Ovary (tissue), 9 donors: ENCODE results near the gene IFT81. TPM values are rescaled to one million over a fixed set of nuclear protein-coding genes. Genes with fewer than 3 reads are reported as not detected.
A peak's percentile ranks its signal among the peaks of the same experiment; 100 is the strongest.

Experiments used
- DNase-seq, 5 donors: peaks; one replicate each; pipeline ENCODE4 v3.0.0-alpha.2; 2019 to 2020
- H3K27ac ChIP-seq, 2 donors: fragments of 200-600 bp; one replicate each; pipeline versions ENCODE4 v1.5.1 to v1.8.0; 2019 to 2022
- H3K27me3 ChIP-seq: fragments of 200-600 bp; one replicate; pipeline ENCODE4 v1.8.0; 2022
- H3K36me3 ChIP-seq: fragments of 200-600 bp; sonication (generic); one replicate; pipeline ENCODE4 v1.5.1; 2019
- H3K4me1 ChIP-seq: one replicate; pipeline ENCODE4 v1.8.1; 2013; ENCODE audit warnings: mild to moderate bottlenecking, moderate library complexity; ENCODE audit not compliant: insufficient read depth
- H3K4me3 ChIP-seq: fragments of 200-600 bp; sonication (generic); one replicate; pipeline ENCODE4 v1.5.1; 2017
- H3K9me3 ChIP-seq, 2 donors: fragments of 200-600 bp in 1 of 2; sonication (generic) in 1 of 2; one replicate each; pipeline versions ENCODE4 v1.5.1 to v1.8.1; 2013 to 2019; ENCODE audit warnings: mild to moderate bottlenecking in 1 of 2, moderate library complexity in 1 of 2
- CTCF ChIP-seq, 3 donors: fragments of 450-650 bp in 2 of 3; fragments of 200-600 bp in 1 of 3; IDR thresholded peaks; one replicate each; pipeline versions ENCODE4 v1.5.1 to v1.8.0; 2016 to 2022; ENCODE audit warnings: antibody characterized with exemption in 3 of 3, mild to moderate bottlenecking in 1 of 3
- EP300 ChIP-seq: sonication (generic); formaldehyde crosslinking; IDR thresholded peaks from one replicate; pipeline ENCODE4 v1.6.1; 2017; ENCODE audit warnings: antibody characterized with exemption
- POLR2A ChIP-seq: fragments of 450-650 bp; IDR thresholded peaks from one replicate; pipeline ENCODE4 v1.6.1; 2017; ENCODE audit warnings: antibody characterized with exemption, mild to moderate bottlenecking, moderate library complexity
- WGBS, 3 donors: extraction: QIAGEN DNeasy Blood & Tissue Kit in 1 of 3; methylation state at CpG; one replicate each; pipeline versions ENCODE4 v1.1.5 to v1.1.7; 2013 to 2017; 5-methylcytosine and 5-hydroxymethylcytosine counted together
- intact Hi-C, 4 donors: fragments of 100-400 bp; cut with DNase I; formaldehyde crosslinking; loops; one replicate each; pipeline versions ENCODE4 v1.11.0 to v1.15.1; 2022 to 2023
- polyA plus RNA-seq, 2 donors: library from polyadenylated mRNA; stranded (reverse); fragments of 200-250 nt in 1 of 2; fragments of 350-450 nt in 1 of 2; fragmentation: Illumina TruSeq in 1 of 2; extraction: RNeasy Lipid Tissue Mini Kit (QIAGEN cat#74804) in 1 of 2; gene quantifications; one replicate each; pipeline ENCODE4 v1.2.3, GENCODE V29; 2013 to 2014
- total RNA-seq, 7 donors: library from RNA; depleted of rRNA in 2 of 7; stranded (reverse); fragments of >200 nt in 2 of 7; fragmentation: NEBNext Ultra II Directional in 3 of 7; extraction: Animal tissue kit (Norgen Biotek cat#: 25700) in 3 of 7; gene quantifications; one replicate each; pipeline versions ENCODE4 v1.1.0 to v1.2.4, GENCODE V29; 2016 to 2023
- donor health status: DM: no; HTN: no; CAD: no; lungs with moderate emphysema.
- donor health status: DM: no; HTN: no; CAD: no.
- donor health status: Bipolar disorder and iron deficiency.
- donor health status: DM: yes; HTN: yes; CAD: no.
- donor health status: DM: no; HTN: no; CAD: no.
- donor health status: DM: yes; HTN: yes; CAD: no.

Gene IFT81
- total and polyA plus RNA-seq, 9 donors, result 10.4 to 22.3 (median 17.2) TPM

- TF ChIP-seq CTCF (IDR thresholded peaks at IDR 0.05), result no peak
- TF ChIP-seq EP300, result no peak
- no peak for TF ChIP-seq POLR2A
- no peak for DNase-seq
- H3K4me3 ChIP-seq, result no peak overlapping the region
- no peaks in the 10 kb centered on the region for H3K36me3 ChIP-seq
- no peaks in the 10 kb centered on the region for H3K9me3 ChIP-seq
- H3K27ac ChIP-seq, result no peak overlapping the region
- intact Hi-C loops, result no loop called here
- H3K27me3 ChIP-seq, result no peaks in the 10 kb centered on the region
- H3K4me1 ChIP-seq, result peaks cover 13% of the 10 kb centered on the region
- 80 to 89% (median 87%) methylated on average over 3 of the region's 3 CpGs for WGBS, 3 donors
These were observed 121.2 kb downstream of the IFT81 start for GRCh38 chr12:110245369-110245772.

- intact Hi-C loops, result no loop called here
- Histone ChIP-seq H3K27me3 (no peaks in the 10 kb centered on the region), H3K4me1 (peaks cover 13% of the 10 kb centered on the region), H3K9me3 (no peaks in the 10 kb centered on the region), H3K36me3 (no peaks in the 10 kb centered on the region), H3K27ac (peak overlapping the region; percentile 70 to 83), H3K4me3 (no peak overlapping the region)
- WGBS, 3 donors, result 10 to 18% (median 16%) methylated on average over 4 of the region's 4 CpGs
- peak in 4 of 5 donors; percentile 46 to 72 (median 52) for DNase-seq
- TF ChIP-seq EP300, result no peak
- TF ChIP-seq CTCF (IDR thresholded peaks at IDR 0.05), result no peak
- TF ChIP-seq POLR2A, result no peak
These were observed 122.6 kb downstream of the IFT81 start for GRCh38 chr12:110246636-110247339.

- Histone ChIP-seq H3K36me3 (no peaks in the 10 kb centered on the region), H3K27me3 (no peaks in the 10 kb centered on the region), H3K27ac (peak overlapping the region; percentile 70 to 83), H3K9me3 (no peaks in the 10 kb centered on the region), H3K4me3 (no peak overlapping the region), H3K4me1 (peaks cover 13% of the 10 kb centered on the region)
- no peak for TF ChIP-seq CTCF (IDR thresholded peaks at IDR 0.05)
- TF ChIP-seq POLR2A, result no peak
- TF ChIP-seq EP300, result no peak
- 58 to 61% (median 59%) methylated on average over 14 of the region's 14 CpGs for WGBS, 3 donors
- intact Hi-C loops, result no loop called here
- DNase-seq, result peak in 2 of 5 donors; percentile 35 to 53
These were observed 123.4 kb downstream of the IFT81 start for GRCh38 chr12:110247340-110248095.

GRCh38 chr12:110248096-110248447 is 123.9 kb downstream of the IFT81 start:
- H3K4me3 ChIP-seq, result no peak overlapping the region
- no peaks in the 10 kb centered on the region for H3K27me3 ChIP-seq
- TF ChIP-seq CTCF (IDR thresholded peaks at IDR 0.05) (no peak), POLR2A (no peak), EP300 (no peak)
- DNase-seq, result no peak
- intact Hi-C loops, result no loop called here
- peaks cover 15% of the 10 kb centered on the region for H3K4me1 ChIP-seq
- no peaks in the 10 kb centered on the region for H3K9me3 ChIP-seq
- no peaks in the 10 kb centered on the region for H3K36me3 ChIP-seq
- WGBS, 3 donors, result 90 to 98% (median 93%) methylated on average over 4 of the region's 4 CpGs
- H3K27ac ChIP-seq, result peak overlapping the region in 1 of 2 donors; percentile 70
